ENCODE measurements around the gene GNG12. TPM values are rescaled to one million over a fixed set of nuclear protein-coding genes. Genes with fewer than 3 reads are reported as not detected.
A peak's percentile ranks its signal among the peaks of the same experiment; 100 is the strongest.

The GNG12 gene
- total RNA-seq, 6 donors from 2014 or later: 14.3 to 54.6 (median 45.1) TPM

GRCh38 chr1:67653304-67653703, 180.0 kb downstream of the GNG12 start:
- Histone ChIP-seq H3K4me1 (no peaks in the 10 kb centered on the region), H3K9me3 (no peaks in the 10 kb centered on the region), H3K27ac (no peak overlapping the region), H3K36me3 (no peaks in the 10 kb centered on the region), H3K27me3 (no peaks in the 10 kb centered on the region), H3K4me3 (no peak overlapping the region)
- ATAC-seq (ENCODE audit: low FRiP score in 2 of 2) (no peak), DNase-seq (no peak)
- no peak for TF ChIP-seq POLR2AphosphoS5 (IDR thresholded peaks at IDR 0.05)
- TF ChIP-seq CTCF (IDR thresholded peaks at IDR 0.05): no peak
- no peak for TF ChIP-seq EP300 (IDR thresholded peaks at IDR 0.05)
- no peak for TF ChIP-seq POLR2A (IDR thresholded peaks at IDR 0.05)

DNA sequence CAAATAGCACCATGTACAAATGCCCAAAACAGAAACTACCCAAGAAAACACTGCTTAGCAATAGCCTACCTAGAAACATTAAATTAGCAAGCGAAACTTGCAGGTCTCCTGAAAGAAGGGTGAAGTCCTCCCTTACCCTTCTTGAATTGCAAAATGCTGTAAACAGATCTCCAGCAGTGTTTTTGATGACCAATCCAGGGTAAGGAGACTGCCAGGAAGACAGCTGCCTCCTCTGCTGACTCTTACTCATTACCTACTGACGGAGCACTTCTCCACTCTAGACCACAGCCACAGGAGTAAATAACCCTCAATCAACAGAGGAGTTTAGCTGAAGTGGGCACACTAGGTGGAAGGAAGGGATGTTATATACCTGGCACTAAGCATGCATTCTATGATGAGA, 180.5 kb downstream of the GNG12 start:
- Histone ChIP-seq H3K27ac (no peak overlapping the region), H3K4me1 (no peaks in the 10 kb centered on the region), H3K36me3 (no peaks in the 10 kb centered on the region), H3K27me3 (no peaks in the 10 kb centered on the region), H3K9me3 (no peaks in the 10 kb centered on the region), H3K4me3 (no peak overlapping the region)
- TF ChIP-seq POLR2A (IDR thresholded peaks at IDR 0.05) (no peak), EP300 (IDR thresholded peaks at IDR 0.05) (peak in 1 of 4 donors; percentile 5)
- WGBS, 2 donors: 61 to 63% methylated on average over 2 of the region's 2 CpGs
- ATAC-seq (ENCODE audit: low FRiP score in 2 of 2): peak in 1 of 2 donors; percentile 36
- DNase-seq: no peak

Small RNA genes within 50 kb of the gene (small RNA-seq; reads per million reads assigned to genes)
- gene RN7SL392P (0 reads per million in 4 donors), gene RNU7-80P (0 reads per million in 4 donors)

Other genes starting within 250 kb of the GNG12 start
- 10 to 100 TPM; 21.7 to 45.6 (median 28.2) TPM for gene GADD45A, start 148.3 kb downstream of the GNG12 start, total RNA-seq
- gene DIRAS3, start 217.2 kb upstream of the GNG12 start, total RNA-seq: 1 to 10 TPM in 4 of 6 donors, not detected in 2; 2.0 to 2.4 (median 2.2) TPM

Data from upper lobe of left lung (tissue), 6 donors.